Measurements from ENCODE around the gene PAF1.
"Not testable (repeated sequence)": the region's sequence is repeated elsewhere in the genome, so short reads cannot be mapped to it uniquely, and the experiment has no call there.

The PAF1 gene

DNA sequence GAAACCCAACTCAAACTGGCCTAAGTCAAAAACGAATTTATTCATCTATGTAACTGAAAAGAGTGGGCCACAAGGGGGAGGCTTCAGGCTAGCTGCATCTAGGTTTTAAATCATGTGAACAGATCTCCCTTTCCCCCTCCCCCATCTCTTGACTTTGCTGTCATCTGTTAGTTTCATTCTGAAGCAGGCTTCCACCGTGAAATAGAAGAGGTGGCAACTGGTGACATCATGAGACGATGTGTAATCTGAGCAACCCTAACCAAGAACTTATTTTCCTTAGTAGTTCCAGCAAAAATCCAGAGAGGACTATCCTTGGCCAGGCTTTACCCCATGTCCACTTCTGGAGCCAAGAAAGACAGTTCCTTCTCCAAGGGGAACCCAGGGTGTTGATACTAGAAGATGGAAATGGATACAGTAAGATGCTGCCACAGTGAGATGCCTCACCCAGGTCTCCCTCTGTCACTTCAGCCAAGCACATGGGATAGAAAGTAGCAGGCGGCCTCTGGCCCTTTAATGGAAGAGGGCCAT, 39.3 kb downstream of the PAF1 start:
- no peak overlapping the region for H3K4me3 ChIP-seq (ENCODE audit: low read length)
- no peak for TF ChIP-seq ZNF274 (IDR thresholded peaks at IDR 0.05; ENCODE audit: low read depth, low read length)

GRCh38 chr19:39350156-39350555, 40.8 kb downstream of the PAF1 start:
- H3K4me3 ChIP-seq (ENCODE audit: low read length) = no peak overlapping the region

DNA sequence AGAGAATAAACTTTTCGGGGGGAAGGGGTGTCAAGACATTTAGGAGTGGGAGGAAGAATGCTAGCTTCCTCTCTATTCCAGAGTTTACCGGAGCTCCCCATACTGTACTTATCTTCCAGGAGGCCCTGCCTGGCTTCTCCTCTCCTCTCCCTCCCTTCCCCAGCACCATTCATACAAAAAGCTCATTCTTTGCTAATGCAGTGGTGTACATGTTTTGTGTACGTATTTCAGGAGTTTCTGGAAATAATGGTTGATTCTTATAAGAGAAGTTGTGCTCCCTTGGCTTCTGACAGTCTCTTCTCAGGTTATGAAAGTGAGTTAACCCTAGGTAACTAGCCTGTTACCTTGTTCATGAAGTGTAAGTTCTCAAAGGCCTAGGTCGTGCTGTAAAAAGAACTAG, 41.6 kb downstream of the PAF1 start:
- no peak for TF ChIP-seq ZNF274 (IDR thresholded peaks at IDR 0.05; ENCODE audit: low read depth, low read length)
- H3K4me3 ChIP-seq (ENCODE audit: low read length) = no peak overlapping the region

More at GRCh38 chr19:39350156-39350555, 40.8 kb downstream of the PAF1 start:
- TF ChIP-seq ZNF274 (IDR thresholded peaks at IDR 0.05; ENCODE audit: low read depth, low read length) = no peak

GRCh38 chr19:39347332-39348164, 43.4 kb downstream of the PAF1 start:
- no peak overlapping the region for H3K4me3 ChIP-seq (ENCODE audit: low read length)
- no peak for TF ChIP-seq ZNF274 (IDR thresholded peaks at IDR 0.05; ENCODE audit: low read depth, low read length)

DNA sequence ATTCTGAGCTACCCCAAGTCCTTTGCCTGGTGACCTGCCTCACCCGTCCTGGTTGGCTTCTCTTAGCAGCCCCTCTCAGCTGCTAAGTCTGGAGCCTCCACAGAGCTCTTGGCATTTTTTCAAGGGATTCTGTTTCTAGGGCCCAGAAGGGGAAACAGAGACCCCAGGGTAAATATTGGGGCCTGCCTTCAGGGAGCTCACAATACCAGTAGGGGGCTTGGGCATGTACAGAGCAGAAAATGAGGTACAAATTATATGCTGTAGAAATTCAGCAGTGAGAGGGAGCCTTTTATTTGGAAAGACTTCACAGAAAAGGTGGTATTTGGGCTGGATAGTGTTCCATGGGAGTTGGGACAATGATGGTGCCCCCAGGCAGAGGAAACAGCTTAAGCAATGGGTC, 45.0 kb downstream of the PAF1 start:
- H3K4me3 ChIP-seq (ENCODE audit: low read length) = no peak overlapping the region
- TF ChIP-seq ZNF274 (IDR thresholded peaks at IDR 0.05; ENCODE audit: low read depth, low read length) = no peak

- H3K4me3 ChIP-seq (ENCODE audit: low read length) = peak overlapping the region; percentile 92
- TF ChIP-seq ZNF274 (IDR thresholded peaks at IDR 0.05; ENCODE audit: low read depth, low read length) = no peak
Observed at GRCh38 chr19:39342647-39343305, 48.1 kb downstream of the PAF1 start.

GRCh38 chr19:39341719-39342604, 48.9 kb downstream of the PAF1 start, which contains the start of gene SAMD4B:
Gene SAMD4B, plus strand, starts transcription at chr19:39342421. Its CDS starts 14,473 bp downstream, at chr19:39356894.
- no peak for TF ChIP-seq ZNF274 (IDR thresholded peaks at IDR 0.05; ENCODE audit: low read depth, low read length)
- peak within 1 kb of the TSS; percentile 92 for H3K4me3 ChIP-seq (ENCODE audit: low read length)

GRCh38 chr19:39341129-39341718, 49.7 kb downstream of the PAF1 start:
- peak overlapping the region; percentile 84 for H3K4me3 ChIP-seq (ENCODE audit: low read length)
- TF ChIP-seq ZNF274 (IDR thresholded peaks at IDR 0.05; ENCODE audit: low read depth, low read length) = no peak

- H3K4me3 ChIP-seq (ENCODE audit: low read length) = not testable (repeated sequence)
Observed at GRCh38 chr19:39340156-39340555, 50.8 kb downstream of the PAF1 start.

DNA sequence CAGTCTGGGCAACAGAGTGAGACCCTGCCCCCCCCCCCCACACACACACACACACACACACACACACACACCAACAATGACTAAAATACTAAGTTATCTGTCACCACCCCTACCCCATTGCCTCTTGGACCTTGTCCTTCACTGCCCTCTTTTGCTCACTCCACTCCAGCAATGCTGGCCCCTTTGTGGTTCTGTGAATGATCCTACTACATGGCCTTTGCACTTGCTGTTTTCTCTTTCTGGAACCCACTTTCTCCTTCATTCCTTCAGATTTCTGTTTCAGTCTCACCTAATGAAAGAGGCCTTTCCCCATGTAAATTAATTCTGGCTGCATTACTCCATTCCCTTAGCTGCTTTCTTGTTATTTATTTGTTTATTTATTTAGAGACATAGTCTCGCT, 51.2 kb downstream of the PAF1 start:
- no peak overlapping the region for H3K4me3 ChIP-seq (ENCODE audit: low read length)
- TF ChIP-seq ZNF274 (IDR thresholded peaks at IDR 0.05; ENCODE audit: low read depth, low read length) = no peak

DNA sequence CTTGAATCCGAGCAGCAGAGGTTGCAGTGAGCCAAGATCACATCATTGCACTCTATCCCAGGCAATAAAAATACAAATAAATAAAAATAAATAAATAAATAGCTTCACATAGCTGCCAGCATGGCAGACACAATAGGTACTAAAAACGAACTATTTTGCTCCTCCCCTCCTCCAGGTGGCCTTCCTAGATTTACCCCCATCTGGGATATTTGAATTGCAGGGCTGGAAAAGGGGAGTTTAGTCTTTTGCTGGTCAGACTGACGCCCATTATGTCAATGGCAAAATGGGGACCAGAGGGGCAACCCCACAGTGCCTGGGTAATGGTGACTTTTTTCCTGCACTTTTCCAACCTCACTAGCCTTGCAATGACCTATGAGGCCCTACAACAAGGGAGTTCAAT, 54.4 kb downstream of the PAF1 start:
- no peak for TF ChIP-seq ZNF274 (IDR thresholded peaks at IDR 0.05; ENCODE audit: low read depth, low read length)
- H3K4me3 ChIP-seq (ENCODE audit: low read length) = no peak overlapping the region
